SH-SY5Y (cell line): ENCODE measurements around the gene FBXW8.

Experiments used
- GATA2 ChIP-seq: IDR thresholded peaks from 2 replicates; pipeline ENCODE4 v1.6.1; 2011; ENCODE audit warnings: mild to moderate bottlenecking, low read depth, low read length
- GATA3 ChIP-seq: IDR thresholded peaks from 2 replicates; pipeline ENCODE4 v1.6.1; 2011; ENCODE audit warnings: low read depth, mild to moderate bottlenecking, low read length, moderate library complexity

DNA sequence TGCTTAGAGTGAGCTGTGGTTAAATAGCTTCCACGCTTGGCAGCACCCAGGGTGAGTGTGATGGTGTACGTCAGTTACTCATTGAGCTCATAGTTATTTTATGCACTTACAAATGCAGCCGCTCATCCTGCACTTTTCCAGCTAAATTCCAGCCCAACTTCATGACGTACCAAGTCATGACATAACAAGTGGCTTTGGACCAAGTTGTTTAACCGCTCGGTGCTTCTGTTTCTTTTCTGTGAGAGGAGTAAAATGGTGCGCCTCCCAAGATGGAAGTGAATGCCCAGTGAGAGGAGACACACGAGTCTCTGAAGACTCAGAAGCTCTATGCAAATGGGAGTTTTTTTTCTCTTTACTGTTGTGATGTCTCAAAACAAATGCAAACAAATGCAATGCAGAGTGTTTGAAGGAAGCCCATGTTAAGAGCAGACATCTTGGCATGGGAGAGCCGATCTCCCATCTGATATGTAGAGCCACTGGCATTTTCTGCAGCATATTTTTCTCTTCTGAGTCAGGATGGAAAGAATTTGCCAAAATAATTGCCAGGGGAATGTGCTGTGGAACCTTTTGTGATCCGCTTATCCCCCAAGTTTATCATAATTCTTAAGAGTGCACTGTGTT, 72.2 kb downstream of the FBXW8 start:
- TF ChIP-seq GATA2 (no peak), GATA3 (no peak)
